Pons (tissue), 1 donor: ENCODE measurements around the gene RPUSD1.
"Not testable (repeated sequence)": the region's sequence is repeated elsewhere in the genome, so short reads cannot be mapped to it uniquely, and the experiment has no call there.

Source experiments
- DNase-seq: peaks from one replicate; pipeline ENCODE4 v3.0.0-alpha.2; 2016; ENCODE audit warnings: low spot score

RPUSD1 gene

DNA sequence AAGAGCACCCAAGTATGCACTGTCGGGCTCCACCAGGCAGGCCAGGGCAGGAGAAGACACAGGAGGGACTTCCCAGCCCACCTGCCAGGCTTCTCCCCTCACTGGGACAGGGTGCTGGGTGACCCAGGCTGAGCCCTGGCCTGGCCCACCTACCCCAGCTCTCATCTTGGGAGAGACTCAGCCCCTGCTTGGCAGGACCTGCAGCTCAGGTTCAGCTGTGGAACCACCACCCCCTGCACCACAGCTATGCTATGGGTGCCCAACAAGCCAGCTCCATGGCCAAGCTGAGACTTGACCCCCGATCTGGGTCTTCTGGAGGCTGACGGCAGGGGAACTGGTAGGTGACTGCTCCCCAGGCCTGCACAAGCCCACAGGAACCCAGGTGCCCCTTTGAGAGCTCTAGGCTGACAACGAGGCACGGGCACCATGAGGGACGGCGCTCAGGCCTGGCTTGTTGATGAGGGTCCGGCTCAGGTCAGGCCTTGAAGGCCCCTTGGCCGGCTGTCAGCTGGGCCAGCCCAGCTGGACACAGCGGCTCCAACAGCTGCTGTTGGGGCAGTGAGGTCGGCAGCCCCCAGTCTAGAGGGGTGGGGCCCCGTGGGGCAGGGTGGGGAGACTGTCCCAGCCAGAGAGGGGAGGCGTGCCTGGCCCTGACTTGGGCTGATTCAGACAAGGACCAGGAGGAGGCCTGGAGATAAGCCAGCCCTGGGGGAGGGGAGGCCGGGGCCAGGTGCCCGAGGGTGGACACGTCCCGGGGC lies 4.6 kb downstream of the RPUSD1 start:
- DNase-seq, result no peak

- DNase-seq, result no peak
These were observed 5.3 kb downstream of the RPUSD1 start for GRCh38 chr16:782766-783403.

- DNase-seq, result no peak
These were observed 5.9 kb downstream of the RPUSD1 start for GRCh38 chr16:782258-782657.

GRCh38 chr16:781346-782010 lies 6.7 kb downstream of the RPUSD1 start:
- no peak for DNase-seq

DNA sequence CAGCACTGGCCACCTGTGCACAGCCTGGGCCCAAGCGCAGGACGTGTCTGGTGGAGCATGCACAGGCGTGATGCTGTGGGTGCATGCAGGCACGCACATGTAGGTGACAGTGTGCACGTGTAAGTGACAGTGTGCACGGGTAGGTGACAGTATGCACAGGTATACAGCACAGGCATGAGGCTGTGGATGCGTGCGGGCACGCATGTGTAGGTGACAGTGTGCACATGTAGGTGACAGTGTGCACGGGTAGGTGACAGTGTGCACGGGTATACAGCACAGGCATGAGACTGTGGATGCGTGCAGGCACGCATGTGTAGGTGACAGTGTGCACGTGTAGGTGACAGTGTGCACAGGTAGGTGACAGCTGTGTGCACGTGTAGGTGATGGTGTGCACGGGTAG lies 7.9 kb downstream of the RPUSD1 start:
- no peak for DNase-seq

- no peak for DNase-seq
These were observed 8.6 kb downstream of the RPUSD1 start for GRCh38 chr16:779561-779960.

DNA sequence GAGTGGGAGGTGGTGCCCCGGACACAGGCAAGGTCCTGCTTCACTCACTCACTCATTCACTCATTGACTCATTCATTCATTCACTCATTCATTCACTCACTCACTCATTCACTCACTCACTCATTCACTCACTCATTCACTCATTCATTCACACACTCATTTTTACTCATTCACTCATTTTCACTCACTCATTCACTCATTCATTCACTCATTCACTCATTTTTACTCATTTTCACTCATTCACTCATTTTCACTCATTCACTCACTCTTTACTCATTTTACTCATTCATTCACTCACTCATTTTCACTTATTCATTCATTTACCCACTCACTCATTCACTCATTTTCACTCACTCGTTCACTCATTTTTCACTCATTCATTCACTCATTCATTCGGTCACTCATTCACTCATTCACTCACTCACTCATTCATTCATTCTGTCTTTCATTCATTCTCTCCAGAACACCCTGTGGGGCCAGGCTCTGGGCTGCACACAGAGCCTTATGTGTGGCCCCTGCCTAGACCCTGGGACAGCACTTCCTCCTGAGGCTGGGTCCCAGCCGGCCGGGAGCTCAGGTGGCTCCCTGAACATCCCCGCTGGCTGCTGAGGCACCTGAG lies 9.2 kb downstream of the RPUSD1 start:
- DNase-seq, result no peak

DNA sequence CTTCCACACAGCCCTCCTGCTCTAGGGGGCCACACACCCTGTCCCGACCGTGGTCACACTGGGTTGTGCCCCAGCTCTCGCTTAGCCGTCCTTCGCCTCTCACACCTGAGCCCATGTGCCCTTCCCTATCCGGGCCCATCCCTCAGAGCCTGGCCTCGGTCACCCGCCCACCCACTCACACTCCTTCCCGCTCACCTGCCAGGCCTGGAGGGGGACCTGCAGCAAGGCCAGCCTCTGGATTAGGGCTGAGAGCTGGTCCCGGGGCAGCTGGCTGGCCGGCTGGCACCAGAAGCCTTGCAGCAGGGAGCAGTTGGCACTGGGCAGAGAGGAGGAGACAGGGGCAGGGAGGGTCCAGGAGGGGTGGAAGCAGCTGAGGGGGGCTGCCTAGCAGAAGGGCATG lies 9.7 kb downstream of the RPUSD1 start:
- DNase-seq, result no peak

DNA sequence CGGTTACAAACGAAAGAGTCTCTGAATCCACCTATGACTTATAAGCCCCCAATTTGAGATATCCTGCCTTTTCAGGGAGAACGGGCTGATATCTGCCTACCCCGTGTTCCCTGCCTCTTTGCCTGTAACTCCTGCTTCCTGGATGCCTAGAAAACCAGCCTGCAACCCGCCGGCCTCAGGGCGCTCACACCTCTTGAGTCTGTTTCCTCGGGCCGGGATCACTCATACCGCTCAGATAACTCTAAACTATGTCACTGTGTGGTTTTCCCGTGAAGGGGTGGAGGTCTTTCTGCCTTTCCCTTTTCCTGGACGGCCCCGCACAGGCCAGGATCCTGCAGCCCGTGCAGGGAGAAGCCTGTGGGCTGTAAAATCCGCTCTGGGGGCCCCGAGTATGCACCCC lies 10.4 kb downstream of the RPUSD1 start:
- no peak for DNase-seq

DNA sequence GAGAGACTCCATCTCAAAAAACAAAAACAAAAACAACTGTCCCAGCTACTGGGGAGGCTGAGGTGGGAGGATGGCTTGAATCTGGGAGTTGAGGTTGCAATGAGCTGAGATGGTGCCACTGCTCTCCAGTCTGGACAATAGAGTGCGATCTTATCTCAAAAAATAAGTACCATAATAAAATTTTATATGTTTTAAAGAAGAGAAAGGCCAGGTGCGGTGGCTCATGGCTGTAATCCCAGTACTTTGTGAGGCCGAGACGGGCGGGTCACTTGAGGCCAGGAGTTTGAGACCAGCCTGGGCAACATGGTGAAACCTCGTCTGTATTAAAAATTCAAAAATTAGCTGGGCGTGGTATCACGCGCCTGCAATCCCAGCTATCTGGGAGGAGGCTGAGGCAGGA lies 11.4 kb downstream of the RPUSD1 start:
- no peak for DNase-seq

- not testable (repeated sequence) for DNase-seq
These were observed 11.9 kb downstream of the RPUSD1 start for GRCh38 chr16:776298-776697.

DNA sequence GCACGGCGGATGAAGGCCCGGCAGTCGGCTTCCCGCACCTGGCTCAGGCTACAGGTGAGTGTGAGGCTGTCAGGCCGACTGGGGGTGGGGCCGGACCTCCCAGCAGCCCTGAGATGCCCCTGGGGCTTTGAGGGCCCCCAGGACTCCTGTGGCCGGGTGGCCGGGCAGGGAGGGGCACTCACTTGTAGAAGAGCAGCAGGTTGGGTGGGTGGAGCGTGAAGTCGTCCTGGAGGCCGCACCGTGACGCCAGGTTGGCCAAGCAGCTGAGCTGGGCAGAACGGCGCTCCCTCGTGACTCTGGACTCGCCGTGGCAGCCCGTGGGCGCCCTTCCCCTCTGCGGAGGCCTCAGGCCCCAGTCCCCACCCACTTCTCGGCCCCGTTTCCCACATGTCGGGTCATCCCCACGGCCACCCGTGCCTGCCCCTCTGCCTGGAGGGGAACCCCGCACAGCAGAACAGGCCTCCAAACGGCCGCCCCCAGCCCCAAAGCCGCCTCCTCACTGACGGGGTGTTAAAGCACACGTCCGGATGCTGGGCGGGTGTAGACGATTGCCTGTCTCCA lies 12.9 kb downstream of the RPUSD1 start:
- no peak for DNase-seq

GRCh38 chr16:774086-775001 lies 13.8 kb downstream of the RPUSD1 start:
- DNase-seq, result no peak

- no peak for DNase-seq
These were observed 15.2 kb downstream of the RPUSD1 start for GRCh38 chr16:772959-773358.

GRCh38 chr16:770411-770810 lies 17.8 kb downstream of the RPUSD1 start:
- DNase-seq, result no peak

- no peak for DNase-seq
These were observed 18.2 kb downstream of the RPUSD1 start for GRCh38 chr16:769934-770333.

GRCh38 chr16:769184-769784 lies 18.9 kb downstream of the RPUSD1 start:
- no peak for DNase-seq

DNA sequence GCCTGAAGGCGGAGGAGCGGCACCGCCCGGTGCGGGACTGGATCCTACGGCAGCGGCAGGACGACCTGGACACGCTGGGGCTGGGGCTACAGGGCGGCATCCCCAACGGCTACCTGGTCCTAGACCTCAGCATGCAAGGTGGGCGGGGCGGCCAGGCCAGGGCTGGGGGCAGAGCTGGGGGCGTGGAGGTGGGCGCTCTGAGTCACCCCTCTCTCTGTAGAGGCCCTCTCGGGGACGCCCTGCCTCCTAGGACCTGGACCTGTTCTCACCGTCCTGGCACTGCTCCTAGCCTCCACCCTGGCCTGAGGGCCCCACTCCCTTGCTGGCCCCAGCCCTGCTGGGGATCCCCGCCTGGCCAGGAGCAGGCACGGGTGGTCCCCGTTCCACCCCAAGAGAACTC lies 19.8 kb downstream of the RPUSD1 start:
- no peak for DNase-seq

DNA sequence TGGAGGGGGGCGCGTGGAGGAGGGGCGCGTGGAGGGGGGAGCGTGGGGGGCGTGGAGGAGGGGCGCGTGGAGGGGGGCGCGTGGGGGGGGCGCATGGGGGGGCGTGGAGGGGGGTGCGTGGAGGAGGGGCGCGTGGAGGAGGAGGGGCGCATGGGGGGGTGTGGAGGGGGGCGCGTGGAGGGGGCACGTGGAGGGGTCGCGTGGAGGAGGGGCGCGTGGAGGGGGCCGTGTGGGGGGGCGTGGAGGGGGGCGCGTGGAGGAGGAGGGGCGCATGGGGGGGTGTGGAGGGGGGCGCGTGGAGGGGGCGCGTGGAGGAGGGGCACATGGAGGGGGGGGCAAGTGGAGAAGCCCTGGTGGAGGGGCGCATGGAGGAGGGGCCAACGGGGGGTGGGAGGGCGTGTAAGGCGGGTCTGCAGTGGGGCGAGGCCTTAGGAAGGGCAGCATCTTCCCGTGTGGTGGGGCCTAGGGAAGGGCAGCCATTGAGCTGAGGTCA lies 20.4 kb downstream of the RPUSD1 start:
- DNase-seq, result no peak

- no peak for DNase-seq
These were observed 21.2 kb downstream of the RPUSD1 start for GRCh38 chr16:766820-767640.
